Measurements from ENCODE around the gene SMOC2. TPM values are rescaled to one million over a fixed set of nuclear protein-coding genes. Genes with fewer than 3 reads are reported as not detected.

The SMOC2 gene, protein sequence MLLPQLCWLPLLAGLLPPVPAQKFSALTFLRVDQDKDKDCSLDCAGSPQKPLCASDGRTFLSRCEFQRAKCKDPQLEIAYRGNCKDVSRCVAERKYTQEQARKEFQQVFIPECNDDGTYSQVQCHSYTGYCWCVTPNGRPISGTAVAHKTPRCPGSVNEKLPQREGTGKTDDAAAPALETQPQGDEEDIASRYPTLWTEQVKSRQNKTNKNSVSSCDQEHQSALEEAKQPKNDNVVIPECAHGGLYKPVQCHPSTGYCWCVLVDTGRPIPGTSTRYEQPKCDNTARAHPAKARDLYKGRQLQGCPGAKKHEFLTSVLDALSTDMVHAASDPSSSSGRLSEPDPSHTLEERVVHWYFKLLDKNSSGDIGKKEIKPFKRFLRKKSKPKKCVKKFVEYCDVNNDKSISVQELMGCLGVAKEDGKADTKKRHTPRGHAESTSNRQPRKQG
- total RNA-seq (under 1 TPM in 3 of 5 donors, not detected in 2; 0.06 to 0.20 (median 0.16) TPM), total RNA-seq (0 to 0.06 (median 0) reads per million in 29 experiments)
- total RNA-seq (2013) = 0.31 TPM

DNA sequence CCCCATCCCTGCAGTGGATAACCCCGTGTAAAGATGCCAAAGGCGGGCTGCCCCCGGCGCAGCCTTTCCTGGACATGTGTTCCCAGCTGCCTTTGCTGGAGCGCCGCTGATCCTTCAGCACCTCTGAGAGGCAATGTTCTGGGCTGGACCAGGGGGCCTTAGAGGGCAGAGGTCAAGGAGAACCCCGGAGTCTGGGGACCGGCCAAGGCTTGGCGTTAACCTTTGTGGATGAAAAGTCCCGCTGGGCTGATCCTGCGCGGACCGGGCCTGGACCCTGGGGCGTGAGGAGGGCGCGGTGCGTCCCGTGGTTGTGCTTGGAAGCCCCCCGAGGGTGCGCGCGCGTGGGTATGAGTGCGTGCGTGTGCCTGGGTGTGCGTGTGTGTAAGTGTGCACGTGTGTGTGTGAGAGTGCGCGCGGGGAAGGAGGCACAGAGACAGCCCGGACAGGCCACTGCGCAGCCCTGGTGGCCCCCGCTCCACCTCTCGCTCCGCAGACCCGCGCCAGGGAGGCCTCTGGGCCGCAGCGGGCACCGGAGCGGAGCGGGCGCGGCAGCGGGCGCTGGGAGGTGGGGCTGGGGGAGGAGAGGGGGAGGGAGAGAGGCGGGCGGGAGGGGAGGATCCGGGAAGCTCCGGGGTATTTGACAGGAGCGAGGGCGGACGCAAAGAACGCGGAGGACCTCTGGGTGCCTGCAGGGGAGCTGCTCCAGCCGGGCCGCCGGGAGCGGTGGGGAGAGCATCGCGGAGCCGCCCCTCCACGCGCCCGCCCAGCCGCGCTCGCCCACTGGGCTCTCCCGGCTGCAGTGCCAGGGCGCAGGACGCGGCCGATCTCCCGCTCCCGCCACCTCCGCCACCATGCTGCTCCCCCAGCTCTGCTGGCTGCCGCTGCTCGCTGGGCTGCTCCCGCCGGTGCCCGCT lies at the start of gene SMOC2:
SMOC2 (plus strand) TSS at position 665 of the 914 bp plus-strand sequence; CDS start at position 852, 187 bp downstream.
- ChIA-PET POLR2A (no interaction called here), CTCF (no interaction called here)
- ATAC-seq (replicated peaks in 1 of 4) (no peak), DNase-seq (no peak)
- Mint-ChIP-seq H3K9me3 (no peaks in the 10 kb centered on the region), H3K27ac (no peak within 1 kb of the TSS), H3K27me3 (peaks cover 47 to 51% of the 10 kb centered on the region in 2 donors), H3K4me3 (no peak within 1 kb of the TSS), H3K36me3 (no peaks in the 10 kb centered on the region), H3K4me1 (peaks cover 3 to 5% (median 4%) of the 10 kb centered on the region in 3 donors)
- 11% methylated on average over 63 of the region's 81 CpGs for WGBS (ENCODE audit: insufficient coverage)
- Histone ChIP-seq H3K27ac (ENCODE audit: low read length) (no peak within 1 kb of the TSS), H3K9me3 (no peaks in the 10 kb centered on the region), H3K27me3 (replicated peaks in 1 of 2; ENCODE audit: control insufficient read depth in 2 of 2, extremely low read depth in 1 of 2, insufficient read depth in 2 of 2, low read length in 1 of 2) (peaks cover 0 to 22% of the 10 kb centered on the region in 2 experiments), H3K4me1 (ENCODE audit: control insufficient read depth in 1 of 2, extremely low read depth in 1 of 2, insufficient read depth in 2 of 2, low read length in 2 of 2) (no peaks in the 10 kb centered on the region), H3K36me3 (ENCODE audit: control insufficient read depth in 2 of 2, extremely low read depth in 1 of 2, insufficient read depth in 1 of 2, low read length in 1 of 2) (no peaks in the 10 kb centered on the region), H3K4me3 (ENCODE audit: control insufficient read depth in 1 of 2, extremely low read depth in 1 of 2, low read length in 1 of 2) (no peak within 1 kb of the TSS)

DNA sequence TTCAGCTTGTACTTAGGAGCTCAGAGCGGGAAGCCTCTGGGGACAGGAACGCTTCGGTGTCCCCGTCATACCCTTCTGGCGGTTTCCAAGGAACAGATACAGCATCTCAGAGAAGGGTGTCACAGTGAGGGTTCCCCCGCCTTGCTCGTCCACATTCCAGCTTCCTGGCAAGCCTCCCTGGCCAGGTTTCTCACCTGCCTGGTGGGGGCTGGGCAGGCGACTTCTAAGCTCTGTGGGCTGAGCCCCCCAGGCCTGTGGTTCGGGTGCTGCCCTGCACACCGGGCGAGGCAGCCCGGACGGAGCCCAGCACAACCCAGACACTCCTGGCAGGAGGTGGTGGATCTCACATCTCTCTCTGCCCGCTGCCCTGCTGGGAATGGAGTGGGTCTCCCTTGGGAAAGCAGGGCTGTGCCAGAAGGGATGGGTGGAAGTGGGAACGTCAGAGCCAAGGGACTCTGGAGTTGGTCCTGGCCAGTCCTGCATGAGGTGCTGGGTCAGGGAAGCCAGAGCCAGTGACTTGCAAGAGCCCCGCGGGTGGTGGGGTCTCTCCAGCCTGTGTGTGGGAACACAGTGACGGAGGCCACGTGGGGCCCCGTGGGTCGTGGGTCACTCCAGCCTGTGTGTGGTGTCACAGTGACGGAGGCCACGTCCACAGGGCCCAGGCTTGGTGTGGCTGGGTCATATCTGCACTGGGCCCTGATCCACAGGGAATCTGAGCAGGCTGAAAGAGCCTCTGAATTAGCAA lies 47.7 kb upstream of the SMOC2 start:
- Mint-ChIP-seq H3K9me3 (peaks cover 0 to 5% (median 0%) of the 10 kb centered on the region in 3 donors), H3K27ac (no peak overlapping the region), H3K4me3 (no peak overlapping the region), H3K27me3 (peaks cover 4 to 8% of the 10 kb centered on the region in 2 donors), H3K36me3 (no peaks in the 10 kb centered on the region), H3K4me1 (no peaks in the 10 kb centered on the region)
- Histone ChIP-seq H3K9me3 (no peaks in the 10 kb centered on the region), H3K27ac (ENCODE audit: low read length) (no peak overlapping the region), H3K4me3 (ENCODE audit: control insufficient read depth in 1 of 2, extremely low read depth in 1 of 2, low read length in 1 of 2) (no peak overlapping the region), H3K27me3 (replicated peaks in 1 of 2; ENCODE audit: control insufficient read depth in 2 of 2, extremely low read depth in 1 of 2, insufficient read depth in 2 of 2, low read length in 1 of 2) (peaks cover 0 to 28% of the 10 kb centered on the region in 2 experiments), H3K36me3 (ENCODE audit: control insufficient read depth in 2 of 2, extremely low read depth in 1 of 2, insufficient read depth in 1 of 2, low read length in 1 of 2) (no peaks in the 10 kb centered on the region), H3K4me1 (ENCODE audit: control insufficient read depth in 1 of 2, extremely low read depth in 1 of 2, insufficient read depth in 2 of 2, low read length in 2 of 2) (no peaks in the 10 kb centered on the region)
- DNase-seq (no peak), ATAC-seq (replicated peaks in 1 of 4) (no peak)
- POLR2A ChIA-PET = no interaction called here
- 87% methylated on average over 23 of the region's 23 CpGs for WGBS (ENCODE audit: insufficient coverage)
- CTCF ChIA-PET = no interaction called here

DNA sequence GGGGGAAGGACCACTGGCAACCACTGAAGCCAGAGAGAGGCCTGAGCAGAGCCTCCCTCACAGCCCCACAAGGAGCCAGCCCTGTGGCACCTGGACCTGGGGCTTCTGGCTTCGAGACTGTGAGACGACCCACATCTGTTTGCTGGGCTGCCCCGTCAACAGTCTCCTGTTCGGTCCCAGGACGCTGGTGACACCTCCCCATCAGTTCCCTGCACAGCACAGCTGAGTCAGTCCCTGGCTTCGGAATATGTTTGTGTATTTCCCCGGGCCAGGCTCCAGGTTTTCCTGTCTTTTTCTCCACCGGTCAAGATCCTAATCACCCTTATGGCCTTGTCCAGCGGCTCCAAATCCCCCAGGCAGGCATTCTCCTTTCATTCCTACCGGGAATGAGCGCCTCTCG lies 46.4 kb upstream of the SMOC2 start:
- Histone ChIP-seq H3K9me3 (no peaks in the 10 kb centered on the region), H3K4me3 (ENCODE audit: control insufficient read depth in 1 of 2, extremely low read depth in 1 of 2, low read length in 1 of 2) (no peak overlapping the region), H3K27me3 (replicated peaks in 1 of 2; ENCODE audit: control insufficient read depth in 2 of 2, extremely low read depth in 1 of 2, insufficient read depth in 2 of 2, low read length in 1 of 2) (peaks cover 0 to 24% of the 10 kb centered on the region in 2 experiments), H3K27ac (ENCODE audit: low read length) (no peak overlapping the region), H3K36me3 (ENCODE audit: control insufficient read depth in 2 of 2, extremely low read depth in 1 of 2, insufficient read depth in 1 of 2, low read length in 1 of 2) (no peaks in the 10 kb centered on the region), H3K4me1 (ENCODE audit: control insufficient read depth in 1 of 2, extremely low read depth in 1 of 2, insufficient read depth in 2 of 2, low read length in 2 of 2) (no peaks in the 10 kb centered on the region)
- Mint-ChIP-seq H3K27ac (no peak overlapping the region), H3K4me1 (no peaks in the 10 kb centered on the region), H3K27me3 (peaks cover 4 to 8% of the 10 kb centered on the region in 2 donors), H3K4me3 (no peak overlapping the region), H3K36me3 (no peaks in the 10 kb centered on the region), H3K9me3 (peaks cover 0 to 6% (median 0%) of the 10 kb centered on the region in 3 donors)
- ChIA-PET CTCF (no interaction called here), POLR2A (no interaction called here)
- DNase-seq = no peak
- no peak for ATAC-seq (replicated peaks in 1 of 4)
- WGBS (ENCODE audit: insufficient coverage) = 64% methylated on average over 12 of the region's 12 CpGs

DNA sequence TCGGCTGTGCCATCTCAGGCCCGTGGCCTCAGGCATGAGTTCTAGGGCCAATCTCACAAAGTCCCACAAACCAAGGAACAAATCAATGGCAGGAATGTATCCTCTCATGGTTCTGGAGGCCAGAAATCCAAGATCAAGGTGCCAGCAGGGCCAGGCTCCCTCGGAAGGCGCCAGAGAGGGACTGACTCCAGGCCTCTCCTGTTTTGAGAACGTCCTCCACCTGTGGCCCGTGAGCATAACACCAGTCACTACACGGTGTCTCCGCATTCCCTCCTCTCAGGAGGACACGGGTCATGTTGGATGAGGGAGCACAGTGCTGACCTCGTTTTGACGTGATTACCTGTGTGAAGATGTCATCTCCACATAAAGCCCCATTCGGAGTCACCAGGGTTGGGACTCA lies 45.0 kb upstream of the SMOC2 start:
- Mint-ChIP-seq H3K27me3 (peaks cover 4 to 13% of the 10 kb centered on the region in 2 donors), H3K4me1 (no peaks in the 10 kb centered on the region), H3K27ac (no peak overlapping the region), H3K4me3 (no peak overlapping the region), H3K36me3 (no peaks in the 10 kb centered on the region), H3K9me3 (peaks cover 0 to 10% (median 0%) of the 10 kb centered on the region in 3 donors)
- no peaks in the 10 kb centered on the region for H3K36me3 ChIP-seq (ENCODE audit: control insufficient read depth in 2 of 2, extremely low read depth in 1 of 2, insufficient read depth in 1 of 2, low read length in 1 of 2)
- ChIA-PET POLR2A (no interaction called here), CTCF (no interaction called here)
- no peaks in the 10 kb centered on the region for H3K4me1 ChIP-seq (ENCODE audit: control insufficient read depth in 1 of 2, extremely low read depth in 1 of 2, insufficient read depth in 2 of 2, low read length in 2 of 2)
- no peak overlapping the region for H3K4me3 ChIP-seq (ENCODE audit: control insufficient read depth in 1 of 2, extremely low read depth in 1 of 2, low read length in 1 of 2)
- H3K9me3 ChIP-seq = no peaks in the 10 kb centered on the region
- 76% methylated on average over 10 of the region's 12 CpGs for WGBS (ENCODE audit: insufficient coverage)
- no peak overlapping the region for H3K27ac ChIP-seq (ENCODE audit: low read length)
- no peak for ATAC-seq (replicated peaks in 1 of 4)
- peaks cover 0 to 24% of the 10 kb centered on the region in 2 experiments for H3K27me3 ChIP-seq (replicated peaks in 1 of 2; ENCODE audit: control insufficient read depth in 2 of 2, extremely low read depth in 1 of 2, insufficient read depth in 2 of 2, low read length in 1 of 2)
- no peak for DNase-seq

DNA sequence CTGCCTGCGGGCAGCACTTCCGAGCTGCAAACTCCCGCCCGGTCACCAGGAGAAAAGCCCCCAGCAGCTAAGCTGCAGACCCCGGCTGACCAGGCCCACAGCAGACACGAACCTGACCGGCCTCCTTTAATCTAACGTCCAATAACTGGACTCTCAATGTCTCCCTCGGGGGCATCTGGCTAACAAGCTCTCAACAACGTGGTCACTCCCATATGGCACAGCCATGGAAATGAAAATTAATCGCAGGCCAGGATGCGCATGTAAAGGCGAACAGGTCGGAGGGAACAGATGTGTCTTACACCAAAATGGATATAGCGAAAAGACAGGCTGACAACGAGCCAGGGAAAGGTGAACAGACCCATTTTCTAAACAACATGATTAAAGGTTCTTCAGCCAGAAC lies 44.4 kb upstream of the SMOC2 start:
- no peak for ATAC-seq (replicated peaks in 1 of 4)
- peaks cover 0 to 10% (median 0%) of the 10 kb centered on the region in 3 donors for H3K9me3 Mint-ChIP-seq
- no peak for DNase-seq

DNA sequence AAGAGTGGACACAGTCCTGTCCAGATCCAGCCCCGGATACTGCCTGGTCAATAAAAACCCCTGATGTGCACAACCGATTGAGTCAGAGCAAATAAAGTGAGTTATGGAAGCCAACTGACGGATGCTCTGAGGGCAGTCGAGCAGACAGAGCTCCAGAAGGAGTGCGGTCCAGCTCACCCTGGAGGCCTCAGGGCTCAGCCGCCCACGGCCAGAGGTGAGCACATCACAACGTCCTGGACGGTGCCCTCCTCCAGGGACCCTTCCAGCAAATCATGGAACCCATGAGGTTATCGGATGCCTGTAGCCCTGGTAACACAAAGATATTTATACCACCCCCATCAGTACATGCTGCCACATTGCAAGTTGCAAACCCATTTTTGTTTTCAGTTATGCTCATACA lies 44.0 kb upstream of the SMOC2 start:
- Mint-ChIP-seq H3K27me3 (peaks cover 4 to 13% of the 10 kb centered on the region in 2 donors), H3K36me3 (no peaks in the 10 kb centered on the region), H3K4me3 (no peak overlapping the region), H3K9me3 (peaks cover 0 to 10% (median 0%) of the 10 kb centered on the region in 3 donors), H3K27ac (no peak overlapping the region), H3K4me1 (no peaks in the 10 kb centered on the region)
- ChIA-PET CTCF (no interaction called here), POLR2A (no interaction called here)
- Histone ChIP-seq H3K9me3 (no peaks in the 10 kb centered on the region), H3K4me3 (ENCODE audit: control insufficient read depth in 1 of 2, extremely low read depth in 1 of 2, low read length in 1 of 2) (no peak overlapping the region), H3K4me1 (ENCODE audit: control insufficient read depth in 1 of 2, extremely low read depth in 1 of 2, insufficient read depth in 2 of 2, low read length in 2 of 2) (no peaks in the 10 kb centered on the region), H3K36me3 (ENCODE audit: control insufficient read depth in 2 of 2, extremely low read depth in 1 of 2, insufficient read depth in 1 of 2, low read length in 1 of 2) (no peaks in the 10 kb centered on the region), H3K27me3 (replicated peaks in 1 of 2; ENCODE audit: control insufficient read depth in 2 of 2, extremely low read depth in 1 of 2, insufficient read depth in 2 of 2, low read length in 1 of 2) (peaks cover 0 to 20% of the 10 kb centered on the region in 2 experiments), H3K27ac (ENCODE audit: low read length) (no peak overlapping the region)
- 88% methylated on average over 10 of the region's 10 CpGs for WGBS (ENCODE audit: insufficient coverage)
- DNase-seq (no peak), ATAC-seq (replicated peaks in 1 of 4) (no peak)

More for the DNA sequence above, 44.4 kb upstream of the SMOC2 start:
- H3K4me1 Mint-ChIP-seq = no peaks in the 10 kb centered on the region
- WGBS (ENCODE audit: insufficient coverage) = 83% methylated on average over 11 of the region's 16 CpGs
- H3K36me3 Mint-ChIP-seq = no peaks in the 10 kb centered on the region
- no peak overlapping the region for H3K27ac Mint-ChIP-seq
- Histone ChIP-seq H3K4me1 (ENCODE audit: control insufficient read depth in 1 of 2, extremely low read depth in 1 of 2, insufficient read depth in 2 of 2, low read length in 2 of 2) (no peaks in the 10 kb centered on the region), H3K27me3 (replicated peaks in 1 of 2; ENCODE audit: control insufficient read depth in 2 of 2, extremely low read depth in 1 of 2, insufficient read depth in 2 of 2, low read length in 1 of 2) (peaks cover 0 to 20% of the 10 kb centered on the region in 2 experiments), H3K9me3 (no peaks in the 10 kb centered on the region), H3K27ac (ENCODE audit: low read length) (no peak overlapping the region), H3K36me3 (ENCODE audit: control insufficient read depth in 2 of 2, extremely low read depth in 1 of 2, insufficient read depth in 1 of 2, low read length in 1 of 2) (no peaks in the 10 kb centered on the region), H3K4me3 (ENCODE audit: control insufficient read depth in 1 of 2, extremely low read depth in 1 of 2, low read length in 1 of 2) (no peak overlapping the region)
- peaks cover 4 to 13% of the 10 kb centered on the region in 2 donors for H3K27me3 Mint-ChIP-seq
- no peak overlapping the region for H3K4me3 Mint-ChIP-seq
- POLR2A ChIA-PET = no interaction called here
- CTCF ChIA-PET = no interaction called here

All from T-cell (primary cell).